ENCODE data around the gene GLIPR1L1. TPM values are rescaled to one million over a fixed set of nuclear protein-coding genes. Genes with fewer than 3 reads are reported as not detected.
A peak's percentile ranks its signal among the peaks of the same experiment; 100 is the strongest.

GLIPR1L1 gene
- total and polyA plus RNA-seq, 2 of the 8 experiments (the other 6 are each of a cell fraction or from before 2014, with no cell fraction given): 1.2 to 1.7 TPM

DNA sequence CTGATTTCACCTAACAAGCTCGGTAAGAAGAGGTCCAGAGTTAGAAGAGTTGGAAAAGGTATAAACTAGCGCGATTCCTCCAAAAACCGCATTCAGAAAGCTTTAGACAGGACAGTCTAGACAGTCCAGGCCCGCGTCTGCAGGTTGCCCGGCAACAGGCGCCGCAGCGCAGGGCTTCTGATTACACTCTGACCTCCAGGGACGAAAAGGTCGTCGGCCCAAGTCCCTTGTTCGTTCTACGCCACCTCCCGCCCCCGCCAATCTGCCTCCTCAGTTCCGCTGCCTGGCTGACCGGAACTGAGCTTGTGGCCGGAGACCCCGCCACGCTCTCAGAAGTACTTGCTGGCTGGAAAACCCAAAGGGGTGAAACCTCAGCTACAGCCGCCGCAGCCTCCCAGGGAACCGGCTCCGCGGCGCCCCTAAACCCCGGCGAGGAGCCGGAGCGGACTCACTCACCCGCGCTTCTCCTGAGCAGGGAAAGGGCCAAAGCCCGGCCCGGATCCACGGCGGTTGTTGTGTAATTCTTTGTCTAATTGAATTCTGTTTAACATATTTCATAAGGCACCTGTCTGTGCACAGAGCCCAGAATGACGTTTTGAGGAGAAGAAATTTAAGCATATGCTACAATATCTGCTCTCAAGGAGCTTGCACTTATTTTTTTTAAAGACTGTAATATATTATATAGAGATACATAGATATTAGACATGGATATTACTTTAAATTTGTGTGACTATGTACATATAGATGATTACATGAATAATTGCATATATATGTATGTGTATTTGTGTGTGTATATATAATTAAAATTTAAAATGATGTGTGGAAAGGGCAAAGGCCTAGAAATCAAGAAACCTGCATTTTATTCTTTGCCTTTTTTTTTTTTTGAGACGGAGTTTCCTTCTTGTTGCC is 4.3 kb upstream of the GLIPR1L1 start, which contains the start of gene CAPS2 (continued):
- TF ChIP-seq POU5F1 (IDR thresholded peaks at IDR 0.05; ENCODE audit: low read depth, low read length): 0 out of 2 replicates have a peak, but pooled peaks have one; percentile 69
- no peak for TF ChIP-seq BACH1 (IDR thresholded peaks at IDR 0.05; ENCODE audit: low read length)
- TF ChIP-seq, protein P1, sequence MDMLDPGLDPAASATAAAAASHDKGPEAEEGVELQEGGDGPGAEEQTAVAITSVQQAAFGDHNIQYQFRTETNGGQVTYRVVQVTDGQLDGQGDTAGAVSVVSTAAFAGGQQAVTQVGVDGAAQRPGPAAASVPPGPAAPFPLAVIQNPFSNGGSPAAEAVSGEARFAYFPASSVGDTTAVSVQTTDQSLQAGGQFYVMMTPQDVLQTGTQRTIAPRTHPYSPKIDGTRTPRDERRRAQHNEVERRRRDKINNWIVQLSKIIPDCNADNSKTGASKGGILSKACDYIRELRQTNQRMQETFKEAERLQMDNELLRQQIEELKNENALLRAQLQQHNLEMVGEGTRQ (IDR thresholded peaks at IDR 0.05; ENCODE audit: low read length): no peak
- TF ChIP-seq, protein P2, sequence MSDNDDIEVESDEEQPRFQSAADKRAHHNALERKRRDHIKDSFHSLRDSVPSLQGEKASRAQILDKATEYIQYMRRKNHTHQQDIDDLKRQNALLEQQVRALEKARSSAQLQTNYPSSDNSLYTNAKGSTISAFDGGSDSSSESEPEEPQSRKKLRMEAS (IDR thresholded peaks at IDR 0.05): peak; percentile 19
- no peak for TF ChIP-seq TEAD4 (IDR thresholded peaks at IDR 0.05; ENCODE audit: low read depth, low read length)
- TF ChIP-seq KDM5A (IDR thresholded peaks at IDR 0.05; ENCODE audit: low read length): no peak
- peak in 1 of 2 experiments; percentile 85; a peak in 1 of 3 replicates for TF ChIP-seq EP300 (IDR thresholded peaks at IDR 0.05; ENCODE audit: borderline replicate concordance in 1 of 2, low read depth in 2 of 2, low read length in 2 of 2)
- peak; percentile 73 for TF ChIP-seq TAF1 (IDR thresholded peaks at IDR 0.05; ENCODE audit: low read depth, low read length)
- no peak for TF ChIP-seq RNF2 (IDR thresholded peaks at IDR 0.05; ENCODE audit: borderline replicate concordance, low read depth, low read length, missing control alignments, poor library complexity, severe bottlenecking)
